Smooth muscle cell of the umbilical artery (primary cell): ENCODE measurements around the gene LRIT1. TPM values are rescaled to one million over a fixed set of nuclear protein-coding genes. Genes with fewer than 3 reads are reported as not detected.

ENCODE experiments used
- total RNA-seq: library from RNA; depleted of rRNA; stranded (reverse); fragments of >200 nt; gene quantifications from 2 replicates; pipeline ENCODE4 v1.2.3, GENCODE V29; 2014

The LRIT1 gene
- total RNA-seq, result not detected in 2 replicates

GRCh38 chr10:84241185-84241790 lies at the start of gene LRIT1:
Gene LRIT1 (minus strand): TSS chr10:84241546. CDS start chr10:84241439, 107 bp downstream.

GRCh38 chr10:84244651-84245270 lies 3.4 kb upstream of the LRIT1 start, which contains the start of gene RGR:
Gene RGR (plus strand): TSS chr10:84245053. CDS start chr10:84245091, 38 bp downstream.

GRCh38 chr10:84225427-84226173 lies 15.7 kb downstream of the LRIT1 start, which contains the start of gene LRIT2:
Gene LRIT2 (minus strand): TSS chr10:84225544. CDS start chr10:84225520, 24 bp downstream.

GRCh38 chr10:84194424-84195043 lies 46.8 kb downstream of the LRIT1 start, which contains the start of gene CDHR1:
Gene CDHR1 (plus strand): TSS chr10:84194537. CDS start chr10:84194761, 224 bp downstream.

Other genes starting within 250 kb of the LRIT1 start
- gene GHITM, start 102.0 kb downstream of the LRIT1 start, total RNA-seq, result 167 and 217 TPM in 2 replicates
- not detected in 2 replicates for gene GPR15LG, start 67.7 kb downstream of the LRIT1 start, total RNA-seq
- under 0.01 and 0.18 TPM in 2 replicates for gene CDHR1, start 47.0 kb downstream of the LRIT1 start, total RNA-seq
- gene LRIT2, start 16.0 kb downstream of the LRIT1 start, total RNA-seq, result not detected in 2 replicates
- not detected in 2 replicates for gene RGR, start 3.5 kb upstream of the LRIT1 start, total RNA-seq
- gene CCSER2, start 87.0 kb upstream of the LRIT1 start, total RNA-seq, result 24.1 and 40.0 TPM in 2 replicates